H1 (cell line): ENCODE measurements around the gene SNRK. TPM values are rescaled to one million over a fixed set of nuclear protein-coding genes. Genes with fewer than 3 reads are reported as not detected.

ENCODE experiments used
- CTCF ChIA-PET: fragments of 300-600 bp; sonication (Branson Sonifier 250); formaldehyde crosslinking; loops from one replicate; lab custom pipeline; 2021; ENCODE audit not compliant: partially characterized antibody; lab: Charles Lee
- POLR2A ChIA-PET: fragments of 300-600 bp; sonication (Branson Sonifier 250); formaldehyde crosslinking; loops from one replicate; lab custom pipeline; 2021; ENCODE audit warnings: inconsistent platforms; ENCODE audit not compliant: partially characterized antibody; lab: Charles Lee
- DNase-seq, 2 experiments: peaks; one replicate each; pipeline versions ENCODE4 v3.0.0 to v3.0.0-alpha.2; 2010 to 2022; ENCODE audit warnings: low spot score in 2 of 2, low read depth in 1 of 2, mixed read lengths in 1 of 2
- FAIRE-seq: peaks from 2 replicates; lab custom pipeline; 2011; peaks lifted over from hg19 to GRCh38; lab: Jason Lieb, UNC
- H2AFZ ChIP-seq: 2 replicates; pipeline ENCODE4 v1.8.1; 2012; ENCODE audit warnings: low read length, inconsistent platforms
- H2AK5ac ChIP-seq: 2 replicates; pipeline ENCODE4 v1.6.1; 2013; ENCODE audit warnings: low read depth, low read length
- H2BK120ac ChIP-seq: replicated peaks from 2 replicates; pipeline ENCODE3; 2013; ENCODE audit warnings: low read depth, low read length, inconsistent platforms
- H2BK12ac ChIP-seq: 2 replicates; pipeline ENCODE4 v1.6.1; 2013; ENCODE audit warnings: low read depth, low read length
- H2BK15ac ChIP-seq: 2 replicates; pipeline ENCODE4 v1.6.1; 2013; ENCODE audit warnings: low read length
- H2BK20ac ChIP-seq: 2 replicates; pipeline ENCODE4 v1.6.1; 2013; ENCODE audit warnings: low read length
- H2BK5ac ChIP-seq: 2 replicates; pipeline ENCODE4 v1.6.1; 2013; ENCODE audit warnings: low read depth, low read length
- H3K14ac ChIP-seq: 2 replicates; pipeline ENCODE4 v1.6.1; 2013; ENCODE audit warnings: inconsistent platforms; ENCODE audit not compliant: insufficient read length
- H3K18ac ChIP-seq: 2 replicates; pipeline ENCODE4 v1.6.1; 2013; ENCODE audit warnings: low read length; ENCODE audit errors: extremely low read depth
- H3K23ac ChIP-seq: 2 replicates; pipeline ENCODE4 v1.6.1; 2013; ENCODE audit warnings: inconsistent platforms; ENCODE audit not compliant: insufficient read length
- H3K23me2 ChIP-seq: 2 replicates; pipeline ENCODE4 v1.6.1; 2013; ENCODE audit warnings: low read depth, low read length
- H3K27ac ChIP-seq: 2 replicates; pipeline ENCODE4 v1.6.1; 2011; ENCODE audit warnings: low read depth, low read length, inconsistent platforms
- H3K27me3 ChIP-seq, 4 experiments: replicated peaks in 1 of 4; 1 replicate in 1 of 4; 2 replicates in 3 of 4; pipeline versions ENCODE4 v1.6.1 to v1.8.1; 2011 to 2013; ENCODE audit warnings: low read length in 3 of 4, mild to moderate bottlenecking in 3 of 4, inconsistent platforms in 2 of 4, mixed read lengths in 2 of 4, moderate library complexity in 1 of 4; ENCODE audit not compliant: control insufficient read depth in 3 of 4, insufficient read depth in 3 of 4; ENCODE audit errors: extremely low read depth in 1 of 4
- H3K36me3 ChIP-seq, 4 experiments: 2 replicates each; pipeline versions ENCODE4 v1.6.1 to v1.8.1; 2011 to 2013; ENCODE audit warnings: mild to moderate bottlenecking in 4 of 4, low read length in 3 of 4, moderate library complexity in 2 of 4, control low read depth in 1 of 4, inconsistent platforms in 1 of 4; ENCODE audit not compliant: insufficient read depth in 4 of 4, control insufficient read depth in 2 of 4
- H3K4ac ChIP-seq: replicated peaks from 2 replicates; pipeline ENCODE3; 2013; ENCODE audit warnings: low read length, low read depth, mixed read lengths, inconsistent platforms; ENCODE audit not compliant: insufficient read length
- H3K4me1 ChIP-seq, 4 experiments: replicated peaks in 1 of 4; 1 replicate in 1 of 4; 2 replicates in 3 of 4; pipeline versions ENCODE4 v1.6.1 to v1.8.1; 2011 to 2013; ENCODE audit warnings: low read length in 3 of 4, inconsistent platforms in 2 of 4, mixed read lengths in 1 of 4; ENCODE audit not compliant: insufficient read depth in 4 of 4, control insufficient read depth in 3 of 4
- H3K4me2 ChIP-seq, 2 experiments: 2 replicates each; pipeline versions ENCODE4 v1.6.1 to v1.8.1; 2011 to 2013; ENCODE audit warnings: low read depth in 2 of 2, low read length in 2 of 2, control low read depth in 1 of 2, inconsistent platforms in 1 of 2, mild to moderate bottlenecking in 1 of 2; ENCODE audit not compliant: insufficient read depth in 1 of 2
- H3K4me3 ChIP-seq, 4 experiments: fragments of 200-600, 300-600 bp in 1 of 4; sonication (generic), shearing (Covaris generic), sonication (Bioruptor Twin) in 1 of 4; 2 replicates each; pipeline versions ENCODE4 v1.5.1 to v1.8.1; 2011 to 2016; ENCODE audit warnings: low read length in 4 of 4, low read depth in 3 of 4, control low read depth in 2 of 4, inconsistent platforms in 2 of 4, mild to moderate bottlenecking in 2 of 4, mixed read lengths in 1 of 4, moderate library complexity in 1 of 4; ENCODE audit not compliant: insufficient read depth in 2 of 4; ENCODE audit errors: extremely low read depth in 1 of 4
- H3K56ac ChIP-seq: replicated peaks from 2 replicates; pipeline ENCODE3; 2013; ENCODE audit warnings: low read depth, mild to moderate bottlenecking, mixed read lengths, low read length, inconsistent platforms; ENCODE audit not compliant: insufficient read length
- H3K79me1 ChIP-seq: 2 replicates; pipeline ENCODE4 v1.6.1; 2013; ENCODE audit warnings: low read depth, low read length, control low read depth
- H3K79me2 ChIP-seq, 2 experiments: 2 replicates each; pipeline versions ENCODE4 v1.6.1 to v1.8.1; 2012 to 2013; ENCODE audit warnings: low read length in 2 of 2, mild to moderate bottlenecking in 2 of 2, inconsistent platforms in 1 of 2; ENCODE audit not compliant: insufficient read depth in 2 of 2, control insufficient read depth in 1 of 2
- H3K9ac ChIP-seq, 4 experiments: replicated peaks in 1 of 4; 1 replicate in 1 of 4; 2 replicates in 3 of 4; pipeline versions ENCODE4 v1.6.1 to v1.8.1; 2011 to 2013; ENCODE audit warnings: low read depth in 3 of 4, low read length in 3 of 4, control low read depth in 2 of 4, mild to moderate bottlenecking in 2 of 4, moderate library complexity in 2 of 4, inconsistent platforms in 1 of 4; ENCODE audit errors: extremely low read depth in 1 of 4
- H3K9me3 ChIP-seq, 2 experiments: 2 replicates each; pipeline versions ENCODE4 v1.6.1 to v1.8.1; 2012 to 2013; ENCODE audit warnings: mild to moderate bottlenecking in 2 of 2, moderate library complexity in 2 of 2, control low read depth in 1 of 2, inconsistent platforms in 1 of 2, low read depth in 1 of 2, low read length in 1 of 2, mixed read lengths in 1 of 2; ENCODE audit not compliant: insufficient read depth in 2 of 2
- H4K20me1 ChIP-seq, 2 experiments: replicated peaks in 1 of 2; 2 replicates each; pipeline versions ENCODE3 to v1.8.1; 2011 to 2013; ENCODE audit warnings: inconsistent platforms in 2 of 2, low read length in 2 of 2, mild to moderate bottlenecking in 1 of 2; ENCODE audit not compliant: insufficient read depth in 2 of 2, control insufficient read depth in 1 of 2
- H4K5ac ChIP-seq: 2 replicates; pipeline ENCODE4 v1.6.1; 2013; ENCODE audit warnings: low read length, low read depth, mixed read lengths, inconsistent platforms; ENCODE audit not compliant: insufficient read length
- H4K8ac ChIP-seq: 2 replicates; pipeline ENCODE4 v1.8.0; 2013; ENCODE audit warnings: mild to moderate bottlenecking, moderate library complexity, low read length, inconsistent platforms; ENCODE audit not compliant: insufficient read depth; ENCODE audit errors: extremely low read depth
- H4K91ac ChIP-seq: replicated peaks from 2 replicates; pipeline ENCODE3; 2013; ENCODE audit warnings: low read length, mixed read lengths, inconsistent platforms; ENCODE audit not compliant: insufficient read length
- RAD21 ChIP-seq, 2 experiments: IDR thresholded peaks in 1 of 2; conservative IDR thresholded peaks in 1 of 2; 2 replicates each; pipeline ENCODE4 v1.6.1; 2011; ENCODE audit warnings: low read depth in 2 of 2, low read length in 2 of 2, improper control_type of control experiment in 1 of 2, inconsistent platforms in 1 of 2, mild to moderate bottlenecking in 1 of 2, moderate library complexity in 1 of 2
- RNF2 ChIP-seq: fragments of 200-900, 300-1000 bp; sonication (generic); IDR thresholded peaks from 2 replicates; pipeline ENCODE4 v1.7.1; 2016; ENCODE audit warnings: borderline replicate concordance, low read depth, mild to moderate bottlenecking, antibody characterized with exemption, low read length; ENCODE audit not compliant: poor library complexity, severe bottlenecking; ENCODE audit errors: missing control alignments
- WGBS, 2 experiments: shearing (Covaris generic) in 1 of 2; methylation state at CpG; one replicate each; pipeline versions ENCODE4 v1.1.6 to v1.1.7; 2013 to 2015; ENCODE audit warnings: low lambda C conversion rate in 2 of 2, mixed read lengths in 2 of 2, inconsistent platforms in 1 of 2, low coverage in 1 of 2, missing lambda C conversion rate in 1 of 2; ENCODE audit not compliant: insufficient replicate concordance in 2 of 2, insufficient coverage in 1 of 2, insufficient read length in 1 of 2; ENCODE audit errors: extremely low coverage in 1 of 2, missing lambda C conversion rate in 1 of 2; 5-methylcytosine and 5-hydroxymethylcytosine counted together
- polyA plus RNA-seq, 7 experiments: library from polyadenylated mRNA; depleted of rRNA in 3 of 7; stranded (reverse) in 5 of 7; unstranded in 2 of 7; fragments of >200 nt in 5 of 7; fragments of 200-250 nt in 2 of 7; gene quantifications; 1 replicate in 5 of 7; 2 replicates in 1 of 7; 4 replicates in 1 of 7; pipeline versions ENCODE4 v1.2.1 to v1.2.3, GENCODE V29; 2011 to 2013; ENCODE audit warnings: missing spikeins in 2 of 7, mixed read lengths in 2 of 7
- total RNA-seq: library from RNA; stranded (reverse); fragmentation: NEBNext Ultra II Directional; extraction: Animal tissue kit (Norgen Biotek cat#: 25700); gene quantifications from 2 replicates; pipeline ENCODE4 v1.2.1, GENCODE V29; 2021

Gene SNRK
- total and polyA plus RNA-seq, 2 of the 8 experiments (the other 6 are each of a cell fraction or from before 2014, with no cell fraction given): 4.4 to 11.7 TPM

- no peak overlapping the region for H3K27ac ChIP-seq
- no peak overlapping the region for H2BK12ac ChIP-seq
- H4K5ac ChIP-seq: no peak overlapping the region
- no peak overlapping the region for H3K4me3 ChIP-seq
- no peak overlapping the region for H3K4ac ChIP-seq
- no peak overlapping the region for H2BK15ac ChIP-seq
- H2AK5ac ChIP-seq: no peak overlapping the region
- no peak overlapping the region for H3K14ac ChIP-seq
- CTCF ChIA-PET: interaction anchor here (0.6 to 1.4 kb wide), 2 partner anchors 13 to 318 kb away, joined by 3 to 4 read pairs; no protein-coding TSS in a partner anchor
- no peak overlapping the region for H2AFZ ChIP-seq
- DNase-seq: no peak
- H3K36me3 ChIP-seq: peaks cover 0 to 3% (median 1%) of the 10 kb centered on the region in 4 experiments; a peak in 2 of 8 replicates
- no peak overlapping the region for H2BK20ac ChIP-seq
- no peak for FAIRE-seq
- no peaks in the 10 kb centered on the region for H3K9me3 ChIP-seq
- peaks cover 0 to 11% of the 10 kb centered on the region in 2 experiments for H4K20me1 ChIP-seq
- no peak overlapping the region for H2BK120ac ChIP-seq
- no peaks in the 10 kb centered on the region for H3K4me1 ChIP-seq
- H3K4me2 ChIP-seq: no peak overlapping the region
- H3K18ac ChIP-seq: no peak overlapping the region
- no peak overlapping the region for H4K91ac ChIP-seq
- H3K23me2 ChIP-seq: no peaks in the 10 kb centered on the region
- no peak overlapping the region for H3K9ac ChIP-seq
- no peak overlapping the region for H2BK5ac ChIP-seq
- no peaks in the 10 kb centered on the region for H3K79me1 ChIP-seq
- 96% methylated on average over 1 of the region's 1 CpG; no CpG with 5 or more reads in 1 of the 2 experiments for WGBS, 2 experiments
- no peak overlapping the region for H3K23ac ChIP-seq
- H3K56ac ChIP-seq: no peak overlapping the region
- TF ChIP-seq RAD21 (IDR thresholded peaks at IDR 0.05 in 1 of 2, conservative IDR thresholded peaks at IDR 0.05 in 1 of 2; ENCODE audit: low read depth in 2 of 2, low read length in 2 of 2) (no peak), RNF2 (no peak)
- no peak overlapping the region for H4K8ac ChIP-seq
- H3K27me3 ChIP-seq: no peaks in the 10 kb centered on the region
- H3K79me2 ChIP-seq: peaks cover 6 to 85% of the 10 kb centered on the region in 2 experiments
- POLR2A ChIA-PET: no interaction called here
Measured at GRCh38 chr3:43294975-43295374, 8.6 kb downstream of the SNRK start.
